Measurements from ENCODE around the gene NT5E. TPM values are rescaled to one million over a fixed set of nuclear protein-coding genes. Genes with fewer than 3 reads are reported as not detected.

Gene NT5E
- total RNA-seq, 2 donors from 2014 or later: 43.8 to 53.2 TPM

DNA sequence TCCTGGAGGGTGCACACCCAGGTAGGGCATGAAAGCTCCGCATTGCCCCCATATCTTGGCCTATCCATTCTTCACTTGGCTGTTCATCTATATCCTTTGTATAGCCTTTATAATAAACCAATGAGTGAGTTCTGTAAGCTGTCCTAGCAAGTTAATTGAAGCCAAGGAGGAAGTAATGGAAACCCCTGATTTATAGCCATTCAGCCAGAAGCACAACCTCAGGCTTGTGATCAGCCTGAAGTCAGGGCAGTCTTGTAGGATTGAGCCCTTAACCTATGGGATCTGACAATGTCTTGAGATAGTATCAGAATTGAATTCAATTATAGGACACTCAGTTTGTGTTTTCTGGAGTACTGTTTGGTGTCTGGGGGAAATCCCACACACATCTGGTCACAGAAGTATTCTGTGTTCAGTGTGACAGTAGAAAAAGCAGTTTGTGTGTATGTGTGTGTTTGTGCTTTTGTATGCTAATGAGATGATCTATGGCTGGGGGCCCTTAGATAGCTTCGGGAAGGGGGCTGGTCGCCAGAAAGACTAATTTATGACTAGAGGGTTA lies 5.7 kb downstream of the NT5E start:
- no peak for DNase-seq (ENCODE audit: low spot score)
- intact Hi-C loops (cut with DNase I): no loop called here

DNA sequence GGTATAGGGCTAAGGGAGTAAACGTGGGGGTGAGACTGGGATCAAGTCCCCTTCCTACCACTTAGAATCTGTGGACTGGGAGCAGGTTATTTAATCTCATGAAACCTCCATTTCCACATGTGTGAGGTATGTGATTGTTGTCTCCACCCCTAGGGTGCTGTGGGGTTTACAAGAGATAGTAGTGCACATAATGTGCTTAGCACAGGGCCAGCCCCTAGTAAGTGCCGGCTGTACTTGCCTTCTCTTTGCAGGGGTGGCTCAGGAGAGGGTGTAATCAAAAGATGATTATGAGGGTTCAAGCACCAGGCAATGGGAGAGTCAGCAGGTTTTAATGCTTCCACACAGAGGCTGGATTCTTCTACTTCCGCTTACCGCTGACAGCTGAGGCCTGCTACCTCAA lies 6.9 kb downstream of the NT5E start:
- no peak for DNase-seq (ENCODE audit: low spot score)
- intact Hi-C loops (cut with DNase I): no loop called here

DNA sequence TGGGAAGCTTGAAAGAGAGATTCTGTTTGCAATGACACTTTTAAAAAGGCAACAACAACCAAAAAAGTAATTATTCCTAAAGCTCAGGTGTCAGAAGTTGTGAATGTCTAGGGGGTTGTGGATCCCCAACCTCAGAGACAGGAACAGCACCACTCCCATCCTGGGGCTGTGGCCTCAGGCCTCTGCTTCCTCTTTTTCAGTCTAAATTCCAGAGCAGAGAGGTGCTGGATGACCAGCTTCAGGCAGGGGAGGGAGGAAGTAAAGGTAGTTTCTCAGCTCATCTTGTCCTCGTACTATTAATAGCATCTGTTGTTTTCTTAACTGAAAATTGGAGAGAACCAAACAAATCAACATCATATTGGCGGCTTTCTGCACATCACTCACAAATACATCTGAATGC lies 8.3 kb downstream of the NT5E start:
- no peak for DNase-seq (ENCODE audit: low spot score)
- intact Hi-C loops (cut with DNase I): no loop called here

DNA sequence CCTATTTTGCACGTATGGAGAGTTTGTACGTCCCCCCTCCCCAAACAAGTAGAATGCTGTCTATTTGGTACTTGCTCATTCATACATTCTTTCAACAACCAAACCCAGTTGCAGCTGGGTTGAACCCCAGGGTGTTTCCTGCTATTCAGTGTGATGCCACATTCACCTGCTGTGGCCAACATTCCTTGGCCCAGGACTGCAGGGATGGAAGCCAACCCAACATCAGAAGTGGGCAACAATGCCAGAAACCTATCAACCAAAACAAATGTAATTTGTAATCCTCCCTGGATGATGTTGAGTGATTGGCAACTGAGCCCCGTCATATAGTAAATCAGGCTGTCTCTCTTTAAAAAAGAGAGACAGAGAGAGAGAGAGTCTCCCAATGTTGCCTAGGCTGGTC lies 8.9 kb downstream of the NT5E start:
- no peak for DNase-seq (ENCODE audit: low spot score)
- intact Hi-C loops (cut with DNase I): no loop called here

DNA sequence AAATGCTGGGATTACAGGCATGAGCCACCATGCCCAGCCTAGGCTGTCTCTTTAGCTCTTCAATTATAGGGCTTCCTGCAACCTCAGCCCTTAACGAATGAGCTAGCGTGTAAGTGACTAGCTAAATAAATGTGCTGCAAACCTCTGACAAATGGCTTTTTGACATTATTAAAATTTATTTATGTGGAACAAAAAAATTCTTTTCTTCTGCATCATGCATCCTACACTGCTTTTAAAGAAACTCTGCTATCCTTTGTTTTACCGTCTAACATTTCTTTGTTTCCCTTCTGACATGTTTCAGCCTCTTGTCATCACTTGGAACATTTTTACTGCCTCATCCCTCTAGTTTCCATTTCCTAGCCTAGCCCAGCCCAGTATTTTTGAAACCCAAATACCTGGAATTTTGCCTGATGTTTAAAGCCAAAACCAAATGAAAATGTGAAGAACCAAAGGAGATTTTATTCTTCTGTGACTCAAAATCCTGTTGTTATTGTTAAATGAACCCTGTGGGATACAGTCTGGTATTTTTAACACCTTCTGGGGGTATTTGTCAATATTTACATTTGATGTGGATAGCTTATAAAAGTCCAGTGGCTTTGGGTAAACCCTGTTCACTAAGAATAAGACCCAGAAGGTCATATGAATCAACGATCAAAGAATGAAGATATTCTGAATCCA lies 9.5 kb downstream of the NT5E start:
- intact Hi-C loops (cut with DNase I): no loop called here
- DNase-seq (ENCODE audit: low spot score): no peak

DNA sequence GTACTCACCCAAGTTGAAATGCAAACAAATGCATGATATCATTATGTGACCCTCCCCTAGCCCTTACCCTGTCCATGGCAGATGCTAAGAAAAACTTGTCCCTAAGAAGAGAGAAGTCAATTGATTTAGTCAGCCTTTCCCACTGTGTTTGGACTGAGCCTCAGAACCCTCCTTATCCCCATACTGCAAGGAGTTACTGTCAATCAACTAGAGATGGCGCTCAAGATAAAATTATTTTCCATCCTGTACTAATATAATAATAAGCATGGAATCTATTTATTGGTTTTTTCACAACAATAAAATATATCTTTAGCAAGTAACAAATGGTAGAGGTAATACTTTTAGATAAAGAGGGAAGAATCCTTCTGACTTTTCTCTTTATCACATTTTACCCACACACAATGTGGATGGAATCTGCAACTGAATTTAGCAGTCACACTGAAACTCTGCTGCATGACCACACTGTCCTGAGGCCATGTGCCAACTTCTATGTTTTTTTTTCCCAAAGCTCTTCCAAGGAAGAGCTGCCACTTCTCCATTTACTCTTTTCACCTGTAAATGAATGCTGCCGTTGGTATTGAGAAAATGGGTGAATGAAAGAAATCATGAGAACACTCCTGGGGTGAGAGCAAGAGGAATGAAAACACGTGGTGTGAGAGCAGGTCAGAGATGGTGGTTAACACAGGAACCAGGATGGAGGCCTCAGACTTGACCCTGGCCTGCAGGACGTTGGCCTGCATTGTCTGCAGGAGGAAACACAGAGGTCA lies 10.5 kb downstream of the NT5E start:
- no peak for DNase-seq (ENCODE audit: low spot score)
- intact Hi-C loops (cut with DNase I): no loop called here

DNA sequence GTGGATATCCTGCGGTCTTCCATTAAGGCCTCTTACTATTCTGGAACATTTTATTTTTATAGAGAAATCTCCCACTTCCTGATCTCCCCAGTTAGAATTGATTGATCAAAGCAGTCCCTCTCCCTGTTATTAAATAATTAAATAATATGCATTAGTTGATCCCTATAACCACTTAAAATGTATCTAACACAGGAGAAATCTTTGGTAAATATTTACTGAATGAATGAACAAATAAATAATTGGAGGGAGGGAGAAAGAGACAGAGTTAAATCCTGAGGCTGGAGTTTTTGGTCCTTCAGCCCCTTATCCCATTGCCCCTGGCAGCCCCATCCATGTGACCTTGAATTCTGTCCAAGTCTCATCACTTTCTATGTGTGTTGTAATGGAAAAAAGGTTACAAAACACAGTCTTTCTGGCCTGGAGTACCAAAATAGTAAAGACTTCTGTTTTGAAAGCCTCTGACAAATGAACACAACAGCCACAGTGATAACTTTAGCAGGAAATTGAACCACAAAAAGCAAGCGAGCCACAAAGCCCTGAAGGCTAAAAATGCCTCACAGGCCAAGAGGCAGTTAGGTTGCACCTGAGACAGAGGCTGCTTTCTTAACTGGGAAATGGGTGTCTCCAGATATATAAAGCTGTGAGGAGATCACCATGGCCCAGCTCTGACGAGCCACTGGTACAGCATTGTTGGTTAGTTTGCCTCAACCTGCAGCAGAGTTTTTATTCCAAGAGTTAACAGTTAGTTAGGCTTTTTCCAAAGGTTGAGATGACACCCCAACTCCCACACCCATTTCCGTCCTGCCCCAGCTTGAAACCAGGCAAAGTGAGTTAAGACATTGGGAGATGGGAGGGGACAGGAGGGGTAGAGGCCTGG lies 11.3 kb downstream of the NT5E start:
- no peak for DNase-seq (ENCODE audit: low spot score)
- intact Hi-C loops (cut with DNase I): no loop called here

DNA sequence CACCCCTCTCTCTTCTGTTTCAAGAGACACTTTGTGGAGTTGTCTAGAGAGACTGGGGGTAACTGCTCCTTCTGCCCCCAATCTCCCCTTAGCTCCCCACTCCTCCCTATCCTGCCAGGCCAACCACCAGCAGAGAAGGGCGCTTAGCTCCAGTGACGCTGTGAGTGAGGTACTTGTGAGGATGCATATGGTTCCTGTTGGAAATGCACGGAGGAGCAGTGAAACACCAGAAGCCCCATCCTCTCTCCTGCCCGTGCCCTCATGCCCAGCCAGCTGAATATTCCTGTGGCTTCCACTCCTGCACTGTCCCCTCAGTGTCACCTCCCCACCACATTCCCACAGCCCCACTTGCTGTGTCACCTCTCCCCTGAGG lies 11.9 kb downstream of the NT5E start:
- intact Hi-C loops (cut with DNase I): no loop called here
- no peak for DNase-seq (ENCODE audit: low spot score)

DNA sequence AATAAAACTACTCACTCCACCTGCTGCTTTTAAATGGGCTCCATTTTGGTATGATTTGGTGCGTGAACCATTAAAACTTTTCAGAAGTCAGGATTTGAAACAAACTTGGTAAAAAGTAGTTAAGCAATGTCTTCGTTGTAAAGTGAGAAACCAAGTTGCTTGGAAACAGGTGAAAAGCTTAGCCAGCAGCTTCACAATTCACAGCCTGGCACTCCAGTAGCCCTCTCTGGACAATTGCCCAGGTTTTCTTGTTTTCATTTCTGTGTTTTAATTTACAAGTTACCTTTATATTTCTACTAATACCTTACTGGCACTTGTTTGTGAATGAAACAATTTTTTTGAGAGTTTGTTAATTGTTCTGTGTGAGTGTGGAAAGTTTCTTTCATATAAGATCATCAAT lies 12.8 kb downstream of the NT5E start:
- no peak for DNase-seq (ENCODE audit: low spot score)
- intact Hi-C loops (cut with DNase I): no loop called here

DNA sequence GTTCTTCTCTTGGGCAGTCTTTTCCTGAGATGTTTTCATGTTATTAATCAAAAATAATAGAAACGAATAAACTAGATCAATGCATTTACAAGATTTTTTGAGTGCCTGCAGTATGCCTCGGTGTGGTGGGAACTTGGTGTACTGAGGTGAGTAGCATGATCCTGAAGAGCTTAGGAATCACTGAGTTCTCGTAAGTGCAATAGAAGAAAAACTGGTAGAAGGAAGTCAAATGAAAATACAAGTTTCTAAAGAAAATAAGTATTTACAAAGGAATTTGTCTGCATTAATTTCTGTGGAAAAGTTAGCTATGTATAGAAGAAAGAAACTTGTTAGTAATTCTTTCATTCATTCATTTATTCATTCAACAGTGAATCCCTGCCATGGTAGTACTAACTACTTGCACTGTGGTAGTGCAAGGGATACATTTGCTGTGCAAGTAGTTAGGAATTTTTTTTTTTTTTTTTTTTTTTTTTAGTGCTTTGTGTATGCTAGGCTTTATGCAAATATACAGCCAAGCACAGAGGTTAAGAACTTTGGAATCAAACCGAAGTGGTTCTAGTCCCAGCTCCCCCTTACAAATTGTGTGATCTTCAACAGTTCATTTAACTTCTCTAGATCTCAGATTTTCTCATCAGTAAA lies 13.9 kb downstream of the NT5E start:
- intact Hi-C loops (cut with DNase I): no loop called here
- no peak for DNase-seq (ENCODE audit: low spot score)

DNA sequence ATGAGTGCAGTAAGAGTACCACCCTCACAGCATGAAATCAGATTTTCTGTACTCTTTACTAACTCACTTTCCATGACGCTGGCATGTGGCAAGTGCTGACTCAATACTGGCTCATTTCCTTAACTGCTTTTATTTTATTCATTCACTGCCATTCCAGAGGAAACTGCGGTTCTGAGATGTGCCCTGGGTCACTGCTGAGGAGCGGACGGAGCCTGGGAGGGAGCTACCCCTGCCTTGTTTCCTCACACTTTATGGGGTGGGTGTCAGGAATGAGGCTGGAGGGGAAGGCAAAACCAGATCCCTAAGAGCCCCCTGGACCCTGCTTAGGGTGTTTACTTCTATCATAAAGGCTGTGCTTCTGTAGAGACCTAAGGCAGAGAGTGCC lies 14.4 kb downstream of the NT5E start:
- intact Hi-C loops (cut with DNase I): no loop called here
- peak; percentile 89 for DNase-seq (ENCODE audit: low spot score)

DNA sequence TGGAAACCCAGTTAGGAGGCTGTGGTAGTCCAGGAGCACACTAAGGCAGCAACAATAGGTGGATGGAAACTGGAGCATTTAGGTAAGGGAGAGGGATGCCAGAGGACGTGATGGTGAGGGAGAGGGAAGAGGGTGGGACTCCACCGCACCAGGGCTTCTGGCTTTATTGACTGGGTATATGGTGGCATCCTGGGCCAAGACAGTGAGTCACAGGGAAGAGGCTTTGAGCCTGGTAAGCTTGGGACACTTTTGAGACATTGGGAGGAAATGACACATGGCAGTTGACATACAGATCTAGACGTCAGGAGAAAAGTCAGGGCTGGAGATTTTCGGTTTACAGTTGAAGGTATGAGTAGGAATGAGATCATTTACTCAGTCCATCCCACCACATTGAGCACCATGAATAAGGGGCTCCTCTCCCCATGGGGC lies 14.9 kb downstream of the NT5E start:
- DNase-seq (ENCODE audit: low spot score): no peak
- intact Hi-C loops (cut with DNase I): no loop called here

DNA sequence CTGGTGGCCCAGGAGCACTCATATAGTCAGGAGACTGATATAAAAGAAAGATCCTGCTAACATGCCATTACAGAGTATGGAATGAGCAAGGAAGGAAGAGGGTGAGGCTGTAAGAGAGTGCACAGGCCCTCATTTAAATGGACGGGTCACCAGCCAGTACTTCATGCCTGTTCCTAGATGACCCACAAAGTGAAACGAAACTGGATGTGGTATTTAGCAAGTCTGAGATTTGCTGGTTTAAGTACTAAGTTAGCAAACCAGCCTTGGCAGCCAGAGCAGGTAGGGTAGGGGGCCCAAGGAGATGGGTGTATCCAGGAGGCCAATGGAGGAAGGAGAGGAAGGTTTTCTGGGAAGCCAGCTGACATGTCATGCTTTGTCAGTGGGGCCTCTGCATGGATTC lies 15.9 kb downstream of the NT5E start:
- intact Hi-C loops (cut with DNase I): no loop called here
- no peak for DNase-seq (ENCODE audit: low spot score)

DNA sequence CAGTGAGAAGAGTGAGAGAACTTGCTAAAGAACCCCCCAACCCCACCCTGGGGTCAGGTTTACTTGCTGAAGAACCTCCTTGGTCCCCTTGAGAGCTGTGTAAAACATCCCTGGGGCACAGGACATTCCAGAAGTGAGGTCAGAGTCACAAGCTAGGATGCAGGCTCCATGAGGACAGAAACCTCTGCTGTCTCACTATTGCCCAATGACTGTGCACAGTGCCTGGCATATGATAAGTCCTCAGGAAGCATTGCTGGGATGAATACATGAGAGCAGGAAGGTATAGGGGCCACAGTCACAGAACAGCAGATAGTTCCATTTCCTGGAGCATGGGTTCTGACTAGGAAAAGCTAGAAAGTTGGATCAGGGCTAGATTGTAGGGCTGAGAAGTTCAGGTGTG lies 18.4 kb downstream of the NT5E start:
- intact Hi-C loops (cut with DNase I): no loop called here
- no peak for DNase-seq (ENCODE audit: low spot score)

DNA sequence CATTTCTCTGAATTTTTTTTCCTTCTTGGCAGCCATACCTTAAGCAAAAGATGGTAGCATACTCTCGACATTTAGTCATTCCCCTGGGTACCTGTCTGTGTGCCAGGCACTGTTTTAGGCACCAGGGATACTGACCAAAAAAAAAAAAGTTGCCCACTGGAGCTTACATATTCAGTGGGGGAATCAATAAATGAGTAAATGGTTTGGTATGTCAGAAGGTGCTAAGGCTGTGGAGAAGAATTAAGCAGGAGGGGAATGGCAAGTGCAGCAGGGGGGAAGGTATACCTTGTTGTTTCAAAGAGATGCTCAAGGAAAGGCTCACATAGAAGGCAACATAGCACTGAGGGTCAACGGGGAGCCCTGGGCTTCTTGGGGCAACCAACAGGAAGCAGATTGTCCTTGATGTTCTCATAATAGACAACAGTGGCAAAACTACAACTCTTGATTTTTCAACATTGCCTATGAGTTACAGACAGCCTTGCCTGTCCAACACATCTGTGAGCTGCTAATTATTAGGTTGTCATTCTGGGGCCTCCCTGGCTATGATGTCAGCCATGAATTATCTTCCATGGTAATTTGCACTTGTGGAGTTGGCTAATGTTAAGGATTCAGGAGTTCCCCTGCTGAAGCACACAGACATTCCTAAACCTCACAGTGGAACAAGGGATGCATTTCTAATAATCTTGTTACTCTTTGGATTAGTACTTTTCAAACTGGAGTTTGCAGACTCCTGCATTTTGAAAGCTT lies 19.6 kb downstream of the NT5E start:
- intact Hi-C loops (cut with DNase I): no loop called here
- no peak for DNase-seq (ENCODE audit: low spot score)

DNA sequence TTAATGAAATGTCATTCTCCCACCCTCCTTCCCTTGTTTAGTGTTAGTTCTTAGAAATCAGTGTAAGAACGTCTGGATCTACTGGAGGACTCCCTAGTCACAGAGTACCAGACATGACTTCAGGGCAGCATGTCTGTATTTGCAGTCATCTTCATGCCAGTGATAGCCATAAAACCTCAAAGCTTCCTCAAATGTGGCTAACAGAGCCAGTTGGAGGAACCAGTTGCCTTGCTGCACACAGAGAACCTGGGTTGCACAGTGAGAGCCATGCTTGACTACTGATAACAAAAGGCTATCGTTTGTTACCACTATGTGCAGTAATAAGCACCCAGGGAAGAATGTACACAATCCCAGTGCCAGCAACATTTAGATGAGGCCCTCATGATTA lies 20.1 kb downstream of the NT5E start:
- intact Hi-C loops (cut with DNase I): no loop called here
- no peak for DNase-seq (ENCODE audit: low spot score)

DNA sequence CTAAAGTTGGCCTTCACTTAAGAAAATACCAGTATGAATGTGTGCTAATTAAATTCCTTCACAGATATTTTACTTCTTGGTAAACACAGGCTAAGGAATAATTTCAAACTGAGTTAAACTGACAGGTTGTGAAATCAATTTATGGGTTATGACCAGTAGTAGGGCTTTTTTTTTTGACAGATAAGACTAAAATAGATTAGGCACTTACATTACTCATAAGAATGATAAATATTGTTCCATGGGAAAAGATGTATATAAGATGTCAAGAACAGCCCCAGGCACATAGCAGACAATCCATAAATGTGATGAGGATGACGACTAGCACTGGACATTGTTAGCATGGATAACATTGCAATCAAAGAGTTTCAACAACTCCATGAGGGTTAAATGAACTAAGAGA lies 22.9 kb downstream of the NT5E start:
- no peak for DNase-seq (ENCODE audit: low spot score)
- intact Hi-C loops (cut with DNase I): no loop called here

DNA sequence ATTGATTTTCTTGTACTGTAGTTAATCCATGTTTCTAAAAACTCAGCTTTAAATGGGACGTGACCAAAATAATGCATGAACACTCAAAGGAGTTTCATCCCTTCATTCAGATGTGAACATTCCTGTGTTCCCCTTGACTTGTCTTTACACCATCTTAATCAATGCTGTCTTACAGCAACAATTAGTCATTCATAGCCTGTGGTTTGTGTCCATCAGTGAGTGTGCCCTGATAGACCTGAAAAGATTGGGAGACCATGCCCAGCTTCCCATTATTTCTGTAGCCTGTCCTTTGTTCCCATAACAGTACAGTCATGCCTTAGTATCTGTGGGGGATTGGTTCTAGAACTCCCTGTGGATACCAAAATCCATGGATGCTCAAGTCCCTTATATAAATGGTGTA lies 23.9 kb downstream of the NT5E start:
- intact Hi-C loops (cut with DNase I): no loop called here

DNA sequence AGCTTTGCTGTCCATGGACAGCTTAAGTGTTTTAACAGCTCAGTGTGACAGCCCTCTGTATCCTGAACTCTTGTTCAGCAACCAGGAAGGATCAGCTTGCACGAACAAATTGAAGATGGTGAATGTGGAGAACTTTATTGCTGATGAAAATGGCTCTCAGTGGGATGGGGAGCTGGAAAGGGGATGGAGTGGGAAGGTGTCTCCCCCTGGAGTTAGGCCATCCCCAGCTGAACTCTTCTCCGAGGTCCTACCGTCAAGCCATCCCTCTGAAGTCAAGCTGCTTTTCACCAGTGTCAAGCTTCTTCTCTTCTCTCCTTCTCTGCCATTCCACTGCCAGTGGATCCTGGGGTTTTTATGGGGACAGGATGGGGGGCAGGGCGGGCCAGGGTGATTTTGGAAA lies 26.6 kb downstream of the NT5E start:
- intact Hi-C loops (cut with DNase I): no loop called here
- DNase-seq (ENCODE audit: low spot score): no peak

More for the DNA sequence above, 23.9 kb downstream of the NT5E start:
- DNase-seq (ENCODE audit: low spot score): no peak

All from posterior vena cava (tissue), 2 donors.